Keratinocyte (primary cell): ENCODE data around the gene PITPNC1.

Experiments
- CTCF ChIP-seq, 3 experiments: IDR thresholded peaks in 1 of 3; conservative IDR thresholded peaks in 1 of 3; optimal IDR thresholded peaks in 1 of 3; 2 replicates in 2 of 3; 3 replicates in 1 of 3; pipeline versions ENCODE3 to v1.5.1; 2011; ENCODE audit warnings: low read length in 3 of 3, mild to moderate bottlenecking in 3 of 3, moderate library complexity in 2 of 3, control low read depth in 1 of 3, inconsistent platforms in 1 of 3; ENCODE audit not compliant: insufficient read depth in 2 of 3; ENCODE audit errors: extremely low read depth in 1 of 3
- EZH2 ChIP-seq: IDR thresholded peaks from one replicate; pipeline ENCODE4 v1.6.1; 2012; ENCODE audit warnings: inconsistent platforms, mild to moderate bottlenecking, low read length, moderate library complexity

GRCh38 chr17:67528751-67529436 lies 151.8 kb downstream of the PITPNC1 start:
- TF ChIP-seq CTCF (optimal IDR thresholded peaks at IDR 0.05 in 1 of 3, IDR thresholded peaks at IDR 0.05 in 1 of 3, conservative IDR thresholded peaks at IDR 0.05 in 1 of 3; ENCODE audit: extremely low read depth in 1 of 3, insufficient read depth in 2 of 3, low read length in 3 of 3) (no peak), EZH2 (no peak)
